ENCODE measurements around the gene DENND4C. TPM values are rescaled to one million over a fixed set of nuclear protein-coding genes. Genes with fewer than 3 reads are reported as not detected.
"Not testable (repeated sequence)": the region's sequence is repeated elsewhere in the genome, so short reads cannot be mapped to it uniquely, and the experiment has no call there.

DENND4C gene
- total RNA-seq, 2 donors from 2014 or later: 56.4 to 91.4 TPM

- no peak for DNase-seq
- Histone ChIP-seq H3K36me3 (no peaks in the 10 kb centered on the region), H3K4me1 (no peaks in the 10 kb centered on the region), H3K9me3 (no peaks in the 10 kb centered on the region), H3K27me3 (no peaks in the 10 kb centered on the region), H3K9ac (ENCODE audit: low read depth in 2 of 2, low read length in 2 of 2) (no peak overlapping the region), H3K27ac (no peak overlapping the region), H3K4me3 (no peak overlapping the region)
- no peak for TF ChIP-seq CTCF (IDR thresholded peaks at IDR 0.05)
- intact Hi-C loops (cut with DNase I): no loop called here
These were observed 180.8 kb downstream of the DENND4C start for GRCh38 chr9:19411316-19411715.

- H3K9ac ChIP-seq (ENCODE audit: low read depth in 2 of 2, low read length in 2 of 2); DNase-seq; intact Hi-C loops (cut with DNase I); H3K9me3 ChIP-seq; H3K4me3 ChIP-seq; H3K36me3 ChIP-seq; H3K4me1 ChIP-seq; H3K27me3 ChIP-seq; H3K27ac ChIP-seq: not testable (repeated sequence)
These were observed 183.0 kb downstream of the DENND4C start for GRCh38 chr9:19413456-19413855.

- H3K27me3 ChIP-seq: no peaks in the 10 kb centered on the region
- TF ChIP-seq CTCF (IDR thresholded peaks at IDR 0.05): no peak
- DNase-seq: no peak
- H3K9me3 ChIP-seq: no peaks in the 10 kb centered on the region
- no peak overlapping the region for H3K9ac ChIP-seq (ENCODE audit: low read depth in 2 of 2, low read length in 2 of 2)
- no peak overlapping the region for H3K4me3 ChIP-seq
- H3K4me1 ChIP-seq: no peaks in the 10 kb centered on the region
- intact Hi-C loops (cut with DNase I): no loop called here
- H3K27ac ChIP-seq: no peak overlapping the region
- H3K36me3 ChIP-seq: no peaks in the 10 kb centered on the region
These were observed 185.7 kb downstream of the DENND4C start for GRCh38 chr9:19416143-19416542.

- Histone ChIP-seq H3K4me1 (no peaks in the 10 kb centered on the region), H3K9me3 (no peaks in the 10 kb centered on the region), H3K36me3 (no peaks in the 10 kb centered on the region), H3K27ac (no peak overlapping the region), H3K27me3 (no peaks in the 10 kb centered on the region), H3K4me3 (no peak overlapping the region), H3K9ac (ENCODE audit: low read depth in 2 of 2, low read length in 2 of 2) (no peak overlapping the region)
- no peak for DNase-seq
- intact Hi-C loops (cut with DNase I): no loop called here
- no peak for TF ChIP-seq CTCF (IDR thresholded peaks at IDR 0.05)
These were observed 190.4 kb downstream of the DENND4C start for GRCh38 chr9:19420877-19421276.

Other genes with a start within 250 kb of the DENND4C start
- gene SAXO1, start 197.5 kb upstream of the DENND4C start, total RNA-seq: not detected
- gene RRAGA, start 181.3 kb upstream of the DENND4C start, total RNA-seq: 10 to 100 TPM; 66.2 to 71.2 TPM
- 10 to 100 TPM in 1 of 2 donors, 1 to 10 TPM in 1; 9.2 to 11.8 TPM for gene HAUS6, start 127.8 kb upstream of the DENND4C start, total RNA-seq
- 10 to 100 TPM; 58.1 to 88.0 TPM for gene PLIN2, start 103.2 kb upstream of the DENND4C start, total RNA-seq
- gene RPS6, start 149.5 kb downstream of the DENND4C start, total RNA-seq: 1,000 to 10,000 TPM; 1,965 to 2,018 TPM
- 10 to 100 TPM; 10.6 to 11.9 TPM for gene ACER2, start 178.3 kb downstream of the DENND4C start, total RNA-seq